Neural progenitor cell (in vitro differentiated cells): ENCODE data around the gene TMEM239.

Experiments
- CTCF ChIP-seq: fragments of 200-600 bp; sonication (generic); IDR thresholded peaks from 2 replicates; pipeline ENCODE4 v1.5.1; 2017; ENCODE audit warnings: antibody characterized with exemption, mild to moderate bottlenecking
- EZH2 ChIP-seq: fragments of 200-600 bp; sonication (generic); IDR thresholded peaks from 2 replicates; pipeline ENCODE4 v1.6.1; 2017; ENCODE audit warnings: antibody characterized with exemption, mild to moderate bottlenecking, moderate library complexity

GRCh38 chr20:2817891-2818595 is 1.9 kb downstream of the TMEM239 start:
- no peak for TF ChIP-seq CTCF
- TF ChIP-seq EZH2, result no peak
